A673 (cell line): ENCODE results near the gene KLHL10. TPM values are rescaled to one million over a fixed set of nuclear protein-coding genes. Genes with fewer than 3 reads are reported as not detected.

Source experiments
- BruUV-seq: library from RNA; stranded (reverse); fragments of 400-500 nt; replicated peaks from 2 replicates; lab custom pipeline; 2021; lab: Mats Ljungman, UMichigan
- CTCF ChIA-PET: fragments of 300-600 bp; sonication (Branson Sonifier 250); formaldehyde crosslinking; loops from one replicate; lab custom pipeline; 2022; ENCODE audit warnings: antibody characterized with exemption; lab: Charles Lee
- POLR2A ChIA-PET: fragments of 300-600 bp; sonication (Branson Sonifier 250); formaldehyde crosslinking; loops from one replicate; lab custom pipeline; 2022; ENCODE audit warnings: antibody characterized with exemption; ENCODE audit not compliant: low non-redundant PET; lab: Charles Lee
- DNase-seq: peaks from one replicate; pipeline ENCODE4 v3.0.0-alpha.2; 2015; ENCODE audit warnings: low spot score
- H3K27ac ChIP-seq: fragments of 200-600 bp; sonication (generic); 2 replicates; pipeline ENCODE4 v1.5.1; 2016; ENCODE audit warnings: mixed run types, low read depth, mild to moderate bottlenecking, mixed read lengths, antibody characterized with exemption, low read length; ENCODE audit not compliant: poor library complexity, severe bottlenecking
- H3K27me3 ChIP-seq: fragments of 200-600 bp; sonication (generic); replicated peaks from 2 replicates; pipeline ENCODE4 v1.6.1; 2017; ENCODE audit warnings: mixed run types, low read depth, mild to moderate bottlenecking, mixed read lengths, antibody characterized with exemption, low read length; ENCODE audit not compliant: insufficient read depth, poor library complexity
- H3K36me3 ChIP-seq: fragments of 200-600 bp; sonication (generic); 2 replicates; pipeline ENCODE4 v1.6.1; 2016; ENCODE audit warnings: mixed run types, mild to moderate bottlenecking, mixed read lengths, antibody characterized with exemption, low read length; ENCODE audit not compliant: insufficient read depth, poor library complexity, severe bottlenecking
- H3K4me1 ChIP-seq: fragments of 200-600 bp; sonication (generic); 2 replicates; pipeline ENCODE4 v1.6.1; 2017; ENCODE audit warnings: mixed run types, mild to moderate bottlenecking, mixed read lengths, antibody characterized with exemption, low read length; ENCODE audit not compliant: insufficient read depth, poor library complexity, severe bottlenecking
- H3K4me3 ChIP-seq: fragments of 200-600 bp; sonication (generic); 2 replicates; pipeline ENCODE4 v1.5.1; 2016; ENCODE audit warnings: low read depth, mixed run types, mild to moderate bottlenecking, mixed read lengths, low read length; ENCODE audit not compliant: poor library complexity, severe bottlenecking
- H3K9me3 ChIP-seq: fragments of 200-600 bp; sonication (generic); 2 replicates; pipeline ENCODE4 v1.6.1; 2016; ENCODE audit warnings: mixed run types, low read depth, mild to moderate bottlenecking, mixed read lengths, antibody characterized with exemption, low read length; ENCODE audit not compliant: poor library complexity, severe bottlenecking
- EZH2 ChIP-seq: fragments of 200-600 bp; sonication (generic); IDR thresholded peaks from 2 replicates; pipeline ENCODE4 v1.6.1; 2017; ENCODE audit warnings: borderline replicate concordance, low read depth, mild to moderate bottlenecking, mixed read lengths, antibody characterized with exemption, low read length; ENCODE audit not compliant: poor library complexity, severe bottlenecking
- intact Hi-C: fragments of 100-400 bp; cut with micrococcal nuclease; formaldehyde crosslinking; loops from one replicate; pipeline ENCODE4 v1.10.0; 2022; ENCODE audit not compliant: unreplicated experiment
- total RNA-seq: library from RNA; stranded (reverse); gene quantifications from 2 replicates; pipeline ENCODE4 v1.2.3, GENCODE V29; 2021
- TF ChIP-seq, protein P1 (sequence below): fragments of 300-800, 200-600 bp; sonication (generic); conservative IDR thresholded peaks from 2 replicates; pipeline ENCODE4 v1.5.1; 2017; ENCODE audit warnings: low read depth, mild to moderate bottlenecking, antibody characterized with exemption, low read length, moderate library complexity, mixed read lengths

Gene KLHL10
- total RNA-seq, 1 experiment from 2014 or later = not detected

DNA sequence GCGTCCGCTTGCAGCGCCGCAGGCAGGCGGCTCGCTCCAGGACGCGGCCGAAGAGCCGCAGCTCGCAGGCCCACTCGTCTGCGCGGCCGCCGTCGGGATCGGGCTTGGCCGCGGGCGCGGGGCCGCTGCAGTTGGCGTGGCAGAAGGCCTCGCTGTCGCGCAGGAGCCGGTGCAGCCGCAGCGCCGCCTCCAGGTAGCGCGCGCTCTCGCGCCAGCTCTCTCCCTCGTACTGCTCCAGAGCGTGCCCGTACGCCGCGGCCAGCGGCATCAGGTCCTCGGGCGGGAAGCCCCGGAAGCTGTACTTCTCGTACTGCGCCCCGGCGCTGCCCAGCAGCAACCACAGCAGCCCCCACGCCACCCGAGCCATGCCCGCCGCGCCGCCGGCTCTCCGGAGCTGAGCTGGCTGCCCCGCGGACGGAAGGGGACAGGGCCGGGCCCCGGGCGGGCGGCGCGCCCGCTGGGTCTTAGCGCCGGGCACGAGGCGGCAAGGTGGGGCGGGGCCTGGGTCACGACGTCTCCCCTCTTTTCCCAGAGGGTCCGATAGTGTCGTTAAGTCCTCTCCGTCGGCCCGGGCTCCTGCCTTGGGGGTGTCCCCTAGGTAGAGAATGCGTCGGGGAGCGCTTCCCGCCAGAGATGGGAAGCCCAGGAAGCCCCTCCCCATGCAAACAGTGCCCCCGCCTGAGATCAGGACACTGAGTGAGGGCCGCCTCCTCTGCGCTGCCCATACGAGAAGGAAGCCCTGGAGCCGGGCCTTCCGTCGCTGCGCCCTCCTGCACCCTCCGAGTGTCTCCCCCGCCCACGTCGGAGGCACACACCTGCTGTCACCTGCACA is 25.9 kb upstream of the KLHL10 start, which contains the start of gene P3H4:
TSS of gene P3H4 (minus strand) at position 401 of the 832 bp plus-strand sequence. CDS start at position 367, 34 bp downstream.
- Histone ChIP-seq H3K4me1 (no peaks in the 10 kb centered on the region), H3K27me3 (no peaks in the 10 kb centered on the region), H3K36me3 (no peaks in the 10 kb centered on the region), H3K27ac (peak within 1 kb of the TSS; percentile 50), H3K4me3 (peak within 1 kb of the TSS; percentile 56), H3K9me3 (no peaks in the 10 kb centered on the region)
- ChIA-PET POLR2A (no interaction called here), CTCF (interaction anchor here (0.6 to 1.6 kb wide), 3 partner anchors 25 to 141 kb away, joined by 3 to 5 read pairs (median 5); partner anchors contain the start of gene JUP)
- TSS peak; percentile 32 for BruUV-seq
- peak; percentile 67 for DNase-seq
- no peak for TF ChIP-seq EZH2
- TF ChIP-seq, protein P1, sequence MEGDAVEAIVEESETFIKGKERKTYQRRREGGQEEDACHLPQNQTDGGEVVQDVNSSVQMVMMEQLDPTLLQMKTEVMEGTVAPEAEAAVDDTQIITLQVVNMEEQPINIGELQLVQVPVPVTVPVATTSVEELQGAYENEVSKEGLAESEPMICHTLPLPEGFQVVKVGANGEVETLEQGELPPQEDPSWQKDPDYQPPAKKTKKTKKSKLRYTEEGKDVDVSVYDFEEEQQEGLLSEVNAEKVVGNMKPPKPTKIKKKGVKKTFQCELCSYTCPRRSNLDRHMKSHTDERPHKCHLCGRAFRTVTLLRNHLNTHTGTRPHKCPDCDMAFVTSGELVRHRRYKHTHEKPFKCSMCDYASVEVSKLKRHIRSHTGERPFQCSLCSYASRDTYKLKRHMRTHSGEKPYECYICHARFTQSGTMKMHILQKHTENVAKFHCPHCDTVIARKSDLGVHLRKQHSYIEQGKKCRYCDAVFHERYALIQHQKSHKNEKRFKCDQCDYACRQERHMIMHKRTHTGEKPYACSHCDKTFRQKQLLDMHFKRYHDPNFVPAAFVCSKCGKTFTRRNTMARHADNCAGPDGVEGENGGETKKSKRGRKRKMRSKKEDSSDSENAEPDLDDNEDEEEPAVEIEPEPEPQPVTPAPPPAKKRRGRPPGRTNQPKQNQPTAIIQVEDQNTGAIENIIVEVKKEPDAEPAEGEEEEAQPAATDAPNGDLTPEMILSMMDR = peak; percentile 54
- intact Hi-C loops = no loop called here

DNA sequence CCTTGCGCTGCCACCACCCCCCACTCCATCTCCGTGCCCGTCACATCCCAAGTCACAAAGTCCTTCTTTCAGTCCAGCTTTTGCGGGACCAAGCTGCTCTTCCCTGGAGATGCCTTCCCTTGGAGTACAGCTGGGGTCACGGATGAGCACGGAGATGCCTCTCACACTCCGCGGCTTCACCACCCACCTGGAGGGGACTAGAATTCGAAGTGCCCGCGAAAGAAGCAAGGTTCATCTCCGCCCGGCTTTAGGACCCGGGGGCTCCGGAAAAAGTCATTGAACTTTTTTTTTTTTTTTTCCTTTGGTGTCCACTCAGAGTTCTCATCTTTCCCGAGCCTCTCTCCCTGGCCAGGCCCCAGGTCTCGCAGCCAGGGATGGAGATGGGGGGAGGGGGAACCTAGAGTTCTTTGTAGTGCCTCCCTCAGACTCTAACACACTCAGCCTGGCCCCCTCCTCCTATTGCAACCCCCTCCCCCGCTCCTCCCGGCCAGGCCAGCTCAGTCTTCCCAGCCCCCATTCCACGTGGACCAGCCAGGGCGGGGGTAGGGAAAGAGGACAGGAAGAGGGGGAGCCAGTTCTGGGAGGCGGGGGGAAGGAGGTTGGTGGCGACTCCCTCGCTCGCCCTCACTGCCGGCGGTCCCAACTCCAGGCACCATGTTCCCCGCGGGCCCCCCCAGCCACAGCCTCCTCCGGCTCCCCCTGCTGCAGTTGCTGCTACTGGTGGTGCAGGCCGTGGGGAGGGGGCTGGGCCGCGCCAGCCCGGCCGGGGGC is 25.1 kb upstream of the KLHL10 start, which contains the start of gene FKBP10:
TSS of gene FKBP10 (plus strand) at position 624 of the 771 bp plus-strand sequence. CDS start at position 655, 31 bp downstream.
- TF ChIP-seq, protein P1 = no peak
- no peak for TF ChIP-seq EZH2
- BruUV-seq = no TSS peak
- H3K27ac ChIP-seq = peak within 1 kb of the TSS; percentile 50
- H3K4me3 ChIP-seq = peak within 1 kb of the TSS; percentile 56
- intact Hi-C loops = no loop called here
- no peaks in the 10 kb centered on the region for H3K9me3 ChIP-seq
- ChIA-PET CTCF (interaction anchor here (0.6 to 1.6 kb wide), 2 partner anchors 26 to 51 kb away, joined by 4 to 5 read pairs; partner anchors contain the start of gene JUP), POLR2A (no interaction called here)
- H3K27me3 ChIP-seq = no peaks in the 10 kb centered on the region
- H3K4me1 ChIP-seq = no peaks in the 10 kb centered on the region
- no peaks in the 10 kb centered on the region for H3K36me3 ChIP-seq
- DNase-seq = peak; percentile 62

DNA sequence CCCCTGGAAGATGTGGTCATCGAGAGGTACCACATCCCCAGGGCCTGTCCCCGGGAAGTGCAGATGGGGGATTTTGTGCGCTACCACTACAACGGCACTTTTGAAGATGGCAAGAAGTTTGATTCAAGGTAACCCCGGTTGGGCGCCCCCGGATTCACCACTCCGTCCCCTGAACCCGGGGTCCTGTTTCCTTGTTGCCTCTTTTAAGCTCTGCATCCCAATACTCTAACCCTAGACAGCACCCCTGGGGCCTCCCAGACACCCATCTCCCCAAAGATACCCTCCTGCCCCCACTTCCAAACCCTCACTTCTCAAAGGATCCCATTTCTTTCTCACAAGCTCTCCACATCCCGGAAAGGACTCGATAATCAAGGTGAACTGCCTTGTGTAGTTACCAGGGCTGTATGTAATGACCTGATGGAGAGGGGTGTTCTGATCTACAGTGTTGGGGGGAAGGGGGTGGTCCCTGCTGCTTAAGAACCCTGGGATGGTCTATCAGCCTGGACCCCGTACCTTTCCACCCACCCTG is 24.4 kb upstream of the KLHL10 start:
- peak overlapping the region; percentile 56 for H3K4me3 ChIP-seq
- H3K9me3 ChIP-seq = no peaks in the 10 kb centered on the region
- no peak for DNase-seq
- ChIA-PET POLR2A (no interaction called here), CTCF (interaction anchor here (0.6 kb wide), 1 partner anchor 51 kb away, joined by 4 read pairs; no protein-coding TSS in a partner anchor)
- TF ChIP-seq, protein P1 = no peak
- TF ChIP-seq EZH2 = no peak
- H3K36me3 ChIP-seq = no peaks in the 10 kb centered on the region
- no peak overlapping the region for H3K27ac ChIP-seq
- no peaks in the 10 kb centered on the region for H3K4me1 ChIP-seq
- H3K27me3 ChIP-seq = no peaks in the 10 kb centered on the region
- intact Hi-C loops = no loop called here
- no TSS peak for BruUV-seq
